KOPT-K1 (cell line): ENCODE results near the gene ERGIC1.
"Not testable (repeated sequence)": the region's sequence is repeated elsewhere in the genome, so short reads cannot be mapped to it uniquely, and the experiment has no call there.

Source experiments
- H3K27ac ChIP-seq: fragments of 200-600 bp; sonication (generic); 2 replicates; pipeline ENCODE4 v1.5.1; 2016; ENCODE audit warnings: antibody characterized with exemption, mild to moderate bottlenecking, low read depth, low read length; ENCODE audit not compliant: poor library complexity, severe bottlenecking
- H3K36me3 ChIP-seq: fragments of 200-600 bp; sonication (generic); 2 replicates; pipeline ENCODE4 v1.5.1; 2017; ENCODE audit warnings: antibody characterized with exemption, mild to moderate bottlenecking, low read length, moderate library complexity; ENCODE audit not compliant: insufficient read depth
- H3K9me3 ChIP-seq: fragments of 200-600 bp; sonication (generic); 2 replicates; pipeline ENCODE4 v1.5.1; 2017; ENCODE audit warnings: antibody characterized with exemption, low read length, mild to moderate bottlenecking; ENCODE audit not compliant: insufficient read depth, poor library complexity, severe bottlenecking

Gene ERGIC1

DNA sequence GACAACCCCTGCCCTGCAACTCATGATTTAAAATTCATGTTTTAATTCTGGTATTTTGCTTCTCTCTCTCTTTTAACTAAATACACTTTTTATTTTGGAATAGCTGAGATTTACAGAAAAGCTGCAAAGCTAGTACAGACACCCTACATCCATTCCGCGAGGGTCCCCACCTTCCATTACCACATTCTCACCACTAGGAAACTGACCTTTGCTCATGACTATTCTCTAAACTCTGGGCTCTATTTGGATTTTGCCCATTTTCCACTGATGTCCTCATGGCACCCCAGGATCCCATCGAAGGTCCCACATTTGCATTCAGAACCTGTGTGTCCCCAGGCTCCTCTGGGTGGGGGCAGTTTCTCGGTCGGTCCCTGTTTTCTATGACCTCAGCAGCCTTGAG, 11.5 kb downstream of the ERGIC1 start:
- Histone ChIP-seq H3K9me3 (no peaks in the 10 kb centered on the region), H3K36me3 (peaks cover 79% of the 10 kb centered on the region), H3K27ac (no peak overlapping the region)

- no peaks in the 10 kb centered on the region for H3K9me3 ChIP-seq
- no peak overlapping the region for H3K27ac ChIP-seq
- H3K36me3 ChIP-seq = peaks cover 73% of the 10 kb centered on the region
Observed at GRCh38 chr5:172846249-172846648, 12.2 kb downstream of the ERGIC1 start.

DNA sequence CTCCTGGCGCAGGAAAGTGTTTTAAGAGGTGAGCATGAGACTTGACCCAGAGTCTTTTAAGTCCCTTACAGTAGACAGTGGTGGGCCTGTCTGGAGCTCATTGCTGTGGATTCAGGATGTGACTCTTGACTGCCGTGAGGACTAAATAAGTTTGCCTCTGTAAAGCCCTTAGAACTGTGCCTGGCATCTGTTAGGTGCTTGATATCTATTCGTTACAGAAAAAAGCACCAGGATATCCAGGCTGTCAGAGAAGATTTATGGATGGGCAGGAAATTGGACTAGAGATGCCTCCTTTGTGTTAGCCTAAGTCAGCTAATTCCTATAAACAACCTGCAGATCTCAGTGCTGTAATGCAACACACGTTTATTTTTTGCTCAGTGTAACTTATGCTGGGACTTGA, 12.6 kb downstream of the ERGIC1 start:
- Histone ChIP-seq H3K27ac (no peak overlapping the region), H3K36me3 (peaks cover 73% of the 10 kb centered on the region), H3K9me3 (no peaks in the 10 kb centered on the region)

DNA sequence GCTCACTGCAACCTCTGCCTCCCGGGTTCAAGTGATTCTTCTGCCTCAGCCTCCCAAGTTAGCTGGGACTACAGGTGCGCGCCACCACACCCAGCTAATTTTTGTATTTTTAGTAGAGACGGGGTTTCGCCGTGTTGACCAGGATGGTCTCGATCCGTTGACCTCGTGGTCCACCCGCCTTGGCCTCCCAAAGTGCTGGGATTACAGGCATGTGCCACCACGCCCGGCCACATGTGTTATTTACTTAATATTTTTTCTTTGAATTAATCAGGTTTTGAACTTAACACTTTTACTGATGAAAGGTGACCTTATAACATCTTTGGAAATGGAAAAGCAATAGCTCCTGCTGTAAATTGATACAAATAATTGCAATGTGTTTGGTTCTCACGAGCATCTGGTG, 13.5 kb downstream of the ERGIC1 start:
- H3K36me3 ChIP-seq = peaks cover 71% of the 10 kb centered on the region
- not testable (repeated sequence) for H3K27ac ChIP-seq, H3K9me3 ChIP-seq

DNA sequence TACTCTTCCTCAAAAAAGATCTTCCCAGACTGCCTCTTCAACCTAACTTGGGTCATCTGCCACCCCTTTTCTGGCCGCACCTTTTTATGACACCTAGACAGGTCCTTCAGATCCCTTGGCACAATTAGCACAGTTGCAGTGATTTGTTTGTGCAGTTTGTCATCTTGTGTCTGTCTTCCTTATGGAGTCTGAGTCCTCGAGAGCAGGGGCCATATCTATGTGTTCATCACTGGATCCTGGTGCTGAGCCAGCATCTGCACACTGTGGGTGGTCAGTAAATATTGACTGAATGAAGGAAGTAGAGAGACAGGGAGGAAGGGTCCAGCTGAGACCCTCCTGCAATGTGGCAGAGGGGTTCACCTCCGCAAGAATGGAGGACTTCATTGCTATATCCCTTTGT, 14.4 kb downstream of the ERGIC1 start:
- Histone ChIP-seq H3K27ac (no peak overlapping the region), H3K36me3 (peaks cover 72% of the 10 kb centered on the region), H3K9me3 (no peaks in the 10 kb centered on the region)

DNA sequence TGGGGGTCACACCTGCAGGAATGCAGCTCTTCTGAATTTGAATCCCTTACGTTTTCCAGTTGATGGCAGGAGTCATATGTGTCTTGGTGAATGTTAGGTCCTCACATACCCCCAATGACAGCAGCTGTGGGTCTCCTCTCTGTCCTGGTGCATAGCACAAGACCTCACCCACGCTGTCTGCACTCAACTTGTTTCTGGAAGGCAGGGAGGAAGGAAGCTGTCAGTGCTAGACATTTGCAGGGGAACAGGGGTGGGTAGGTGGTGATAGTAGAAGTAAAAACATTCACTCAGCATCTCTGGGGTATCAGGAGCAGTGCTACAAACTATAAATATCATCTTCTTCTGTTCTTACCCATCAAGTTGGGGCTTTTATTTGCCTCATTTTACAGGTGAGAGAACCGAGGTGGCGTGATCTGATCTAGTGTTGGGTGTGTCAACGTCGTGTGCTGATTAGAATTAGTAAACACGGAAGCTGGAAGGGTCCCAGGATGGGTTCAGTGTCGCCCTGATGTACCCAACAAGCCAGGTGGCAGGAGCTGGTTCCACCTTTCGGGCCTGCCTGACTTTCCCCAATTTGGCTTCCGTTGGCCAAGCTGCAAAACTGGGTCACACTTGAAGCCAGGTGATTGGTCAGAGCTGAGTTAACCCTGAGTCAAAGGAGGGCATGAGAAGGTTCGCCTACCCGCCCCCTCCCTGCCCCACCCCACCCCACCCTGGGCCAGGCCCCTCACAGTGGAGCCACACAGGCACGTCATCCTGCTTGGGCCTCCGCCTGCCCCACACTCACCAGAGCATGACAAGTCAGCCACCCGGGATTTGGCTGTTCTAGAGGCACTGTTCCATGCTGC, 15.8 kb downstream of the ERGIC1 start:
- peak overlapping the region; percentile 5 for H3K27ac ChIP-seq
- peaks cover 72% of the 10 kb centered on the region for H3K36me3 ChIP-seq
- H3K9me3 ChIP-seq = no peaks in the 10 kb centered on the region

- Histone ChIP-seq H3K9me3 (no peaks in the 10 kb centered on the region), H3K36me3 (peaks cover 72% of the 10 kb centered on the region), H3K27ac (no peak overlapping the region)
Observed at GRCh38 chr5:172850454-172850797, 16.4 kb downstream of the ERGIC1 start.

GRCh38 chr5:172851254-172851653, 17.2 kb downstream of the ERGIC1 start:
- Histone ChIP-seq H3K36me3 (peaks cover 72% of the 10 kb centered on the region), H3K27ac (peak overlapping the region; percentile 44)
- H3K9me3 ChIP-seq = not testable (repeated sequence)

GRCh38 chr5:172852490-172853354, 18.7 kb downstream of the ERGIC1 start:
- Histone ChIP-seq H3K36me3 (peaks cover 78% of the 10 kb centered on the region), H3K9me3 (no peaks in the 10 kb centered on the region), H3K27ac (peak overlapping the region; percentile 44)

- Histone ChIP-seq H3K9me3 (no peaks in the 10 kb centered on the region), H3K27ac (peak overlapping the region; percentile 44), H3K36me3 (peaks cover 86% of the 10 kb centered on the region)
Observed at GRCh38 chr5:172853355-172853975, 19.4 kb downstream of the ERGIC1 start.

DNA sequence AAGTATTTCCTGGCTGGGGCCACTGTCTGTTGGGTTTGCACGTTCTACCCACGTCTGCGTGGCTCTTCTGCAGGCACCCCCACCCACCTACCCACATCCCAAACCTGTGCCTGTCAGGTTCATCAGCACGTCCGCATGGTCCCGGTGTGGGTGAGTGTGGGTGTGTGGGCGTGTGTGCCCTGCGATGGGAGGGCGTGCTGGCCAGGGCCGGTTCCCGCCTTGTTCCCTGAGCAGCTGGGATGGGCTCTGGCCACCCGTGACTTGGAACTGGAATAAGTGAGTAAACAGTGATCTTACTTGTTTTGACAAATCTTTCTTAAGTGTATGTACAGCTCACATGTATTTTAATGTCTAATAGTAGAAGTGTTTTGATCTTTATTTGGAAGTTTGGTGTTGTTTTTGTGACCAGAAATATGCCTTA, 20.4 kb downstream of the ERGIC1 start:
- H3K27ac ChIP-seq = peak overlapping the region; percentile 44
- H3K9me3 ChIP-seq = no peaks in the 10 kb centered on the region
- peaks cover 87% of the 10 kb centered on the region for H3K36me3 ChIP-seq

GRCh38 chr5:172854971-172855370, 20.9 kb downstream of the ERGIC1 start:
- H3K9me3 ChIP-seq = no peaks in the 10 kb centered on the region
- H3K27ac ChIP-seq = peak overlapping the region; percentile 44
- H3K36me3 ChIP-seq = peaks cover 89% of the 10 kb centered on the region

- Histone ChIP-seq H3K9me3 (no peaks in the 10 kb centered on the region), H3K27ac (no peak overlapping the region), H3K36me3 (peaks cover 93% of the 10 kb centered on the region)
Observed at GRCh38 chr5:172855597-172856292, 21.7 kb downstream of the ERGIC1 start.

GRCh38 chr5:172856336-172856735, 22.3 kb downstream of the ERGIC1 start:
- peaks cover 97% of the 10 kb centered on the region for H3K36me3 ChIP-seq
- no peak overlapping the region for H3K27ac ChIP-seq
- no peaks in the 10 kb centered on the region for H3K9me3 ChIP-seq

DNA sequence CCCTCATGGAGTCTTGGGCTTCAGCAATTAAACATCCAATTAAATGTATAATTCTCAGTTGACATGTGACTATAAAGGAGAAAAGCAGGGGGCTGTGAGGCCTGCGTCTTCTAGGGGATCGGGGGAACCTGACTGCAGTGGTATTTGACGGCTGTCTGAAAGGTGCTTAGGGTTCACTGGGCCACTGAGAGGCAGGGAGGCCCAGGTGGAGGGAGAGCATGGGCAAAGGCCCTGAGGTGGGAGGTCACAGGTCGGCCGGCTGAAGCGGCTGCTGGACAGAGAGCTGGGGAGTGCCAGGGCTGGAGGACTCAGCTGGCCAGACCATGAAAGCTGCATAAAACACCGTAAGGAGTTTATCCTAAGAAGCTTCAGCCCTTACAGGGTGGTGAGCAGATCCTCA, 23.9 kb downstream of the ERGIC1 start:
- no peak overlapping the region for H3K27ac ChIP-seq
- peaks cover 98% of the 10 kb centered on the region for H3K36me3 ChIP-seq
- no peaks in the 10 kb centered on the region for H3K9me3 ChIP-seq
